Effector CD4-positive, alpha-beta T cell (primary cell): ENCODE data around the gene C14orf119.
"Not testable (repeated sequence)": the region's sequence is repeated elsewhere in the genome, so short reads cannot be mapped to it uniquely, and the experiment has no call there.

Source experiments
- DNase-seq: peaks from one replicate; pipeline ENCODE4 v3.0.0-alpha.2; 2020

The C14orf119 gene

DNA sequence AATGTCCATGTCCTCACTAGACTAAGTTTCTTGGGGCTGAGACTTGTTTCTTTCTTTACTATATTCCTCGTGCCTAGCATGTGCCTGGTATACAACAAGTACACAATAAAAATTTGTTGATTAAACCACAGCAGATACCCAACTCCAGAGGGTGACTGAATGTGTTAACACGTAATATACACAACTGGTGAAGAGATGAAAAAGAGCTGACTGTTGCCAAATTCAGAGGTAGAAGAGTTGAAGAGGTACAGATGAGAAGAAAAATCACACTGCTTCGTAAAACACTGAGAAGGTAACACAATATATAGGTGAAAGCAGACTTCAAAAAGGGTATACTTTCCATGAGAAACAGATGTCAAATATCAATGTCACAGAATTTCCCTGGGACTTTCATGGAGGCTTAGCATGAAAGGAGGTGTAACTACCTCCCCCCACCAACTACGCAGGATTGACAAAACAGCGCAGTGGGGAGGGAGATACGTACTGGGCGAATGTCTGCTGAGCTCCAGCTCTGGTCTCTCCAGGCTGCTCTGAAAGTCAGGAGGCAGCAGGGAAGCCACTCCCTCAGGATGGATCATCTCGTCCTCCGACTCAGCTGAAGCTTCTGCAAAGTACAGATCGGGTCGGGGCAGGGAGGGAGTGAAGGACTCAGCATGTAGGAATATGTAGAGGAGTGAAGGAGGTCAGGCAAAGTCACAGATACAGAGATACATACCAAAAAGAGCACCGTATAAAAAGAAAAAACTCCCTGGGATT lies 5.6 kb upstream of the C14orf119 start:
- no peak for DNase-seq

- DNase-seq = no peak
Observed at GRCh38 chr14:23090254-23090636, 5.1 kb upstream of the C14orf119 start.

DNA sequence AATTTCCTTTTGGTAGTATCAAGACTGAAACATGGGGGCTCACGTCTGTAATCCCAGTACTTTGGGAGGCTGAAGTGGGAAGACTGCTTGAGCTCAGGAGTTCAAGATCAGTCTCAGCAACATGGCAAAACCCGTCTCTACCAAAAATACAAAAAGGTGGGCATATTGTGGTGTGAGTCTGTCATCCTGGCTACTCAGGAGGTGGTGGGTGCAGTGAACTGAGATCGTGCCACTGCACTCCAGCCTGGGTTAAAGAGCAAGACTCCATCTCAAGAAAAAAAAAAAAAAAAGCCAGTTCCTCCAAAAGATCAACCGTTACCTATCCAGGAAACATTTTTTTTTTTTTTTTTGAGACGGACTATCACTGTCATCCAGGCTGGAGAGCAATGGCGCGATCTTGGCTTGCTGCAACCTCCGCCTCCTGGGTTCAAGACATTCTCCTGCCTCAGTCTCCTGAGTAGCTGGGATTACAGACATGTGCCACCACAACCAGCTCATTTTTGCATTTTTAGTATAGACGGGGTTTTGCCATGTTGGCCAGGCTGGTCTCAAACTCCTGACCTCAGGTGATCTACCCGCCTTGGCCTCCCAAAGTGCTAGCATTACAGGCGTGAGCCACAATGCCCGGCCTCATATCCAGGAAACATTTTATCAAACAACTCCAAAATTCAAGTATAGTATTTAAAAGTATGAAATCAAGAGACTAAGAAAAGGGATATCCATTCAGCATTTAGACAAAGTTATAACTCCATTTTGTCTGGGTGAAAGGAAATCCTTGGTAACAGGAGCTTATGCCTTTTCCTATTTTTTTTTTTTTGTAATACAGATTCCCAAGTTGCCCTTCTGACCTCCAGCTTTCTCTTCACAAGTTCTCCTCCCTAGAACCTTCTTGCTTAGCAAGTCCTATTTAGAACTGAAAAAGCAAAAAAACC lies 3.7 kb upstream of the C14orf119 start:
- no peak for DNase-seq

DNA sequence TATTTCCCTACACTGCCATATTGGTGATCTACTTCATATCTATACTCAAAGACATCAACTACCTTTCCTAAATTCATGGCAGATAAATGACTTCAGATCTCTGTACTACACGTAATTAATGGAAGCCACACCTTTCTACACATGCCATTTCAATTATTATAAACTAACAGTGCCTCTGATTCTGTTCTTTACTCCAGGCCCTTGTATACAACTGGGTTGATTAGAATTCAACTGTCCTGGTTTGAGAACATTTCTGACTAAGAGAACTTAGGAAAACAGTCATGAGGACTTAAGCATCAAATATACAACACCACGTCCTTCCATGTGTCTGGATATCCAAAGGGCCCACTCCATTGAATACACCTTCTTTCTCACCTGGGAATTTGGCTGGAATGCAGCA lies 2.2 kb upstream of the C14orf119 start:
- DNase-seq = no peak

DNA sequence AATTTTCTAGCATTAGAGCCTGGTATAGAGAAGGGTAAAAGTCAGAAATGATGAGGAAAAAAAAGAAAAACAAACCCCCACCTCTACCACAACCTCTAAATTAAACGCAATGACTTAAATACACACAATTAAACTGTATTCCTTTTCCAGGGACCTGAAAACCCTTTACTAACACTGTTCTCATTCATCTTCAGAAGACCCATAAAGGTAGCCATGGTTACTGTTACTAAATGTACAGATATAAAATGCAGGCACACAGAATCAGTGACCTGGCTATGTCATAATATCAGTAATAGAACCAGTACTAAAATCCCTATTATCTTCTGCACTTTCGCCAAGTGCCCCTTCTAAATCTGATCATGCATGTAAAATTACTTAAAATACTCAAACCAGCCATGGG lies 1.8 kb upstream of the C14orf119 start:
- DNase-seq = no peak

DNA sequence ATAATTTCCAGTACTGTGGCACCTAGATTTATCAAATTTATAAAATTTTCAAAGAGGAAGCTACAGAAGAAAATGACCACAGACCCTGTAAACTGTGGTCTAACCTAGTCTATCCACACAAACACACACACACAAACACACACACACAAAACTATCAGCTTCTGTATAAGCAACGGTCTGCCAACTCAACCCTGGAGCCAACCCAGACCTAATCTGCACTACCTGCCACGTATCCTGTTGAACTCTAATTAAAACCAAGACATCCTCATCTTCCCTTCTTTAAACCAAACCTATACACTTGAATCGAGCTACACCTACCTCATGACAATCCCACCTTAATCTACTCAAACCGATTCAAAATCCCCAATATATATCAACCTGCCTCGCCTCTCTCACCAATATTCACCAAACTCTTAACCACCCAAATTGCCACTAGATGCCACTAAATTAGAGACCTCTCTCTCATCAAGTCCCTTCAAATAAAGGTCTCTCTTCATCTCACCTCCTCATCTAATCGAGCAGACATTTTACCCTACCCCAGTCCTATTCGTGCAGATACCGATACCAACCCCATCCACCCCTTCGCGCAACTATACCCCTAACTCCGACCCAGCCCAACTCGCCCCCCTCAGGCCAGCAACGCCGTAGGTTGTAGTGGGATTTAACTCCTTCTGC lies 1.2 kb upstream of the C14orf119 start:
- peak; percentile 56 for DNase-seq

- DNase-seq = no peak
Observed at GRCh38 chr14:23094666-23095195, 574 bp upstream of the C14orf119 start, which contains the start of gene ACIN1. ACIN1 (minus strand) TSS chr14:23095136; CDS start chr14:23095112, 24 bp downstream.

DNA sequence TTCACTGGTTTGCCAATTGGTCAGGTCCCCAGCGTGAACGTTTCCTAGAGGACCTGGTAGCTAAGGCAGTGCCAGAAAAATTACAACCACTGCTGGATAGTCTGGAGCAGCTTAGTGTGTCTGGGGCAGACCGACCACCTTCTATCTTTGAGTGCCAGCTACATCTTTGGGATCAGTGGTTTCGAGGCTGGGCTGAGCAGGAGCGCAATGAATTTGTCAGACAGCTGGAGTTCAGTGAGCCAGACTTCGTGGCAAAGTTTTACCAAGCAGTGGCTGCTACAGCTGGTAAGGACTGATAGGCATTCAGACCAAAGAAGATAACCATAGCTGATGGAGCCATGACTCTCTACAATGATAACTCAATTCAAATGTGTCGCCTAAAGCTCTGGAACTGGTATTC lies 2.5 kb downstream of the C14orf119 start:
- no peak for DNase-seq

DNA sequence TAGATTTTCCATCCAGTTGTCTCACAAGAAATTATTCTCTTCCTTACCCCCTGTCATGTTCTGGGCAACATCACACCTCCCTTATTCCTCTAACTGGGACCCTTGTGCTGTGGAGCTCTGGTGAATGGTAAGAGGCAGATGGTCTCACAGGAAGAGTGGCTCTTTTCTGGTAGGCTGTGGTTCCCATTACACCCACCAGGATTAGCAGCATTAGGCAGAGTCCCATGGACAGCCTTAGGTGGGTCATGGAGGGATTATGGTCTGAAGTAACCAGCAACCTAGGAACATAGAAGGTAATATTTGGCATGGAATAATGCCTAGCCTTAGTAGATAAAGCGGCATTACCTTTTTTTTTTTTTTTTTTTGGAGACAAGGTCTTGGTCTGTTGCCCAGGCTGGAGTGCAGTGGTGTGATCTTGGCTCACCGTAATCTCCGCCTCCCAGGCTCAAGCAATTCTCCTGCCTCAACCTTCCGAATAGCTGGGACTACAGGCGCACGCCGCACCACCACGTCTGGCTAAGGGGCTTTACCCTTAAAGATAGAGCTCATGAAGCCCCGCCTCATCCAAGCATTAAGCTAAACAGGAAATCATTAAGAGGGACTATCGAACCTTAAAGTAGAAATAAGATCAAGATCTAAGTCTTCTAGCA lies 4.0 kb downstream of the C14orf119 start:
- DNase-seq = no peak

GRCh38 chr14:23101213-23101970 lies 6.1 kb downstream of the C14orf119 start:
- DNase-seq = no peak

GRCh38 chr14:23101986-23102625 lies 6.8 kb downstream of the C14orf119 start:
- DNase-seq = no peak

DNA sequence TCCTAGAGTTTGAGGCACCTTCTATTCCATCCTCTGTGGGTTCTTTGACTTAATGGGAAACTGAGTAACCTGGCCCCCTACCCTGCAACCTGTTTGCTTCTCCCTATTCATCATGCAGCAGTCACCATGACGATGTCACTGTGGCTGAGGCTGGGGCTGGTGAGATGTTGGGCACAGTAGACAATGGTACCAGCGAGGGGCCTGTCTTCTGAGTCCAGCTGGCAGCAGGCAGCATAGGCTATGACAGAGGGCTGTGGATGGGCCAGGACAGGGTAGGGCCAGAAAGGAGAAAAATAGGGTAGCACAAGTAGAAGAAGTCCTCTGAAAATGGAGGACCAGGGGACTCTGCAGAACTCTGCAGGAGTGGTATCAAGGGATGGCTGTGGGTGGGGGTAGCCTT lies 7.5 kb downstream of the C14orf119 start:
- DNase-seq = no peak

GRCh38 chr14:23103581-23103980 lies 8.3 kb downstream of the C14orf119 start:
- no peak for DNase-seq

DNA sequence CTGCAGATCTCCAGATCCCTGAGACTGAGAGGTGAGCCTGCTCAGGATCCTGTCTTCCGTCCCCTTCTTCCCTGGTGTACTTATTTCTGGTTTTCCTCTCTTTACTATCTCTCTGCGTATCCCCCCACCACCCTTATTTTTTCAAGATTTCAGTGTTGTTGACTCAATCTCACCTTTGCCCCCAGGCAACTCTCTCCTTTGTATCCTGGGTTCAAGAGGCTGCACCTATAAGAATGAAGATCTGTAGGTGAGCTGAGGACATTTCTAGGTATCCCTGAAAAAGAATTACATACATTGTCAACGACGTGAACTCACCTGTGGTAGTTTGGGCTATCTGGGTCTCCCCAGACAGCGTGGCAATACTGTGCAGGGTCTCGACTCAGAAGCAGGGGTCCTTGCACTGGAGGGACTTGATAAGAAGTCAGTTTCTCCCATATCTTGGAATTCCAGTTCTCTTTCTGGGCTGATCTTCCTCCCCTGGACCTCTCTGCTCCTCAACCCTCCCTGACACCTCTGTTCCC lies 8.8 kb downstream of the C14orf119 start:
- DNase-seq = no peak

DNA sequence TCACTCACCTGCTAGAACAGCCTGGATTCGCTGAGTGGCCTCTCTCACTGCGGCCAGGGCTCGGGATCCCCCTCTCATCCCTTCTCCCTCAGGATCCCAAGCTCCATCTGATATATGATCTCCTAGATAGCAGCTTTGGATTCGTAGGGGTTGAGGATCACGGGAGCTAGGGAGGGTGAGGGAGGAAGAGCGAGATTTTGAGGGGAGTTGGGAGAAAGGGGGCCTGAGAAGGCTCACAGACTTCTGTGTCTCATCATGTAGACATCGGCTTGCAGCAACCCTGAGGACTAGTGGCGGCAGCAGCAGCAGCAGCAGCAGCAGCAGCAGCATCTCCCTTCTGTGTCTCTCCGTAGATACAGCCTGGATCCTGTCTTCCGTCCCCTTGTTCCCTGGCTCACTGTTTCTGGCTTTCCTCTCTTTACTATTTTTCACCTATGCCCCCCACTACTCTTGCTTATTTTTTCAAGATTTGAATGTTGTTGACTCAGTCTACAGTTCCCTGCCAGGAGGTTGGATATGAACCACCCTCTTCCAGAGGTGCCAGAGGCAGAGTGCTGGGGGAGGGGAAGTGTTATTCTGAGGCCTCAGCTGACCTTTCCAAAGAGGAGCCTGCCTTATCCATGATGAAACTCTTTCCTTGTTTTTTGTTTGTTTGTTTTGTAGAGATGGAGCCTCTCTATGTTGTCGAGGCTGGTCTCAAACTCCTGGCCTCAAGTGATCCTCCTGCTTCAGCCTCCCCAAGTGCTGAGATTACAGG lies 9.5 kb downstream of the C14orf119 start, which contains the start of gene CIROP:
Gene CIROP (minus strand): TSS at position 399 of the 757 bp plus-strand sequence. CDS start 69 bp downstream, at position 330.
- no peak for DNase-seq

DNA sequence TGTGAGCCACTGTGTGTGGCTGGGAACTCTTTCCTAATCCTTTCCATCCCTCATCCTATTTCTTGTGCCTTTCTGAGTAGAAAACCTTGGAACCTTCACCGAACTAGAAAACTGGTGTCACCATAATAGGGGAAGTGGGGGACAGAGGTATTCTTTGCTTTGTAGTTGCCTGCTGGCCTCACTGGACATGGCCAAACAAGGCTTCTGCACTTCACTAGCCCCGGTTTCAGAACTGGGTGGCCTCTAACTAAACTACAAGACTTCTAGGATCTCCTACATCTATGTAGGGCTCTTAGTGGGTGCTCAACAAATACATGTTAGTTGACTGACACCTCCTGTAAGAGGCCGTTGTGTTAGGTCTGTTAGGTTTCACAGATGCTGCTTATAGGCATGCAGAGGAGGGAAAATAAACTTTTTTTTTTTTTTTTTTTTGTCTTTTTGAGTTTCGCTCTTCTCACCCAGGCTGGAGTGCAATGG lies 10.1 kb downstream of the C14orf119 start:
- no peak for DNase-seq

GRCh38 chr14:23106747-23107045 lies 11.4 kb downstream of the C14orf119 start:
- DNase-seq = no peak

GRCh38 chr14:23107620-23108019 lies 12.3 kb downstream of the C14orf119 start:
- DNase-seq = not testable (repeated sequence)

- DNase-seq = not testable (repeated sequence)
Observed at GRCh38 chr14:23108169-23108568, 12.9 kb downstream of the C14orf119 start.

DNA sequence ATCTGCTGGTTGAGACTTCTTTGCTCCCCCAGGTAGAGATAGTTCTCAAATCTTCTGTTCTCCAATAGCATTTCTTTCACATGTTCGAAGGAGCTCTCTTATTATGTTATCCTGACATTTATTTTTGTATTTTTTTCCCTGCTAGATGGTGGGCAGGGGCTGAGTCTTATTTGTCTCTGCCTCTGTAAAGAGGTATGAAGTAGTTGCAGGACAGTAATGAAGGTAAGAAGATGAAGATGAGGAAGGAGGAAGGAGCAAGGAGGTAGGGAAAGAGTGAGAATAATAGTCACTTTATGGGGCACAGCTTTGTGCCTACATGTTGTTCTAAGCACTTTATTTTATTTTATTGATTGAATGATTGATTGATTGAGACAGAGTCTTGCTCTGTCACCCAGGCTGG lies 14.5 kb downstream of the C14orf119 start:
- DNase-seq = no peak
